ENCODE results near the gene TPM1.

DNA sequence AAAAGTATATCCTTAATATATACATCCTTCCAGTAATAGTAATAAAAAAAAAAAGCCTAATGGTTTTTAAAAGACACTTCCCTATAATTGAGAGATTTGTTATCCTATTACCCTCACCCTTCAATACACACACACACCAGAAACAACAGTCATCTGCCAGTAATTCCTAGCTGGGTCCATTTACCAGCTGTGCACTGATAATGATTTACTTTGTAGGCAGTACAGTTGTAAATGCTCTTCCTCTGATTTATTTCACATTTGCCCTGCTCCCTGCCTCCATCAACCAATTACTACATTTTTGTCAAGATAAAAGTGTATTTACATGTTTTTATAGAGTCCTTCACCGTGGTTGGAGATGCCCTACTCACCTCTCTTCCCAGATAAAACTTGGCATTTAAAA, 12.4 kb downstream of the TPM1 start:
- TF ChIP-seq POLR2A (IDR thresholded peaks at IDR 0.05; ENCODE audit: low read depth, low read length): no peak
- no peak for TF ChIP-seq MXI1 (IDR thresholded peaks at IDR 0.05; ENCODE audit: borderline replicate concordance, low read depth, low read length)
- TF ChIP-seq, protein P1, sequence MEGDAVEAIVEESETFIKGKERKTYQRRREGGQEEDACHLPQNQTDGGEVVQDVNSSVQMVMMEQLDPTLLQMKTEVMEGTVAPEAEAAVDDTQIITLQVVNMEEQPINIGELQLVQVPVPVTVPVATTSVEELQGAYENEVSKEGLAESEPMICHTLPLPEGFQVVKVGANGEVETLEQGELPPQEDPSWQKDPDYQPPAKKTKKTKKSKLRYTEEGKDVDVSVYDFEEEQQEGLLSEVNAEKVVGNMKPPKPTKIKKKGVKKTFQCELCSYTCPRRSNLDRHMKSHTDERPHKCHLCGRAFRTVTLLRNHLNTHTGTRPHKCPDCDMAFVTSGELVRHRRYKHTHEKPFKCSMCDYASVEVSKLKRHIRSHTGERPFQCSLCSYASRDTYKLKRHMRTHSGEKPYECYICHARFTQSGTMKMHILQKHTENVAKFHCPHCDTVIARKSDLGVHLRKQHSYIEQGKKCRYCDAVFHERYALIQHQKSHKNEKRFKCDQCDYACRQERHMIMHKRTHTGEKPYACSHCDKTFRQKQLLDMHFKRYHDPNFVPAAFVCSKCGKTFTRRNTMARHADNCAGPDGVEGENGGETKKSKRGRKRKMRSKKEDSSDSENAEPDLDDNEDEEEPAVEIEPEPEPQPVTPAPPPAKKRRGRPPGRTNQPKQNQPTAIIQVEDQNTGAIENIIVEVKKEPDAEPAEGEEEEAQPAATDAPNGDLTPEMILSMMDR (conservative IDR thresholded peaks at IDR 0.05; ENCODE audit: low read depth, low read length): no peak
- TF ChIP-seq RAD21 (IDR thresholded peaks at IDR 0.05; ENCODE audit: low read length): no peak
- no peak for TF ChIP-seq MAFK (IDR thresholded peaks at IDR 0.05; ENCODE audit: low read depth, low read length)
- TF ChIP-seq, protein P2, sequence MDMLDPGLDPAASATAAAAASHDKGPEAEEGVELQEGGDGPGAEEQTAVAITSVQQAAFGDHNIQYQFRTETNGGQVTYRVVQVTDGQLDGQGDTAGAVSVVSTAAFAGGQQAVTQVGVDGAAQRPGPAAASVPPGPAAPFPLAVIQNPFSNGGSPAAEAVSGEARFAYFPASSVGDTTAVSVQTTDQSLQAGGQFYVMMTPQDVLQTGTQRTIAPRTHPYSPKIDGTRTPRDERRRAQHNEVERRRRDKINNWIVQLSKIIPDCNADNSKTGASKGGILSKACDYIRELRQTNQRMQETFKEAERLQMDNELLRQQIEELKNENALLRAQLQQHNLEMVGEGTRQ (IDR thresholded peaks at IDR 0.05; ENCODE audit: low read depth, low read length): no peak
- TF ChIP-seq RFX5 (IDR thresholded peaks at IDR 0.05; ENCODE audit: low read depth, low read length): no peak
- no peak for TF ChIP-seq MAZ (IDR thresholded peaks at IDR 0.05; ENCODE audit: borderline replicate concordance, low read depth, low read length)
- no peak for TF ChIP-seq CHD1 (IDR thresholded peaks at IDR 0.05; ENCODE audit: low read depth, low read length)
- no peak for TF ChIP-seq CEBPB (IDR thresholded peaks at IDR 0.05; ENCODE audit: low read depth, low read length)
- no peak for TF ChIP-seq BHLHE40 (IDR thresholded peaks at IDR 0.05; ENCODE audit: low read depth, low read length)
- TF ChIP-seq NFE2L2 (IDR thresholded peaks at IDR 0.05; ENCODE audit: low read depth, low read length): no peak
- no peak for TF ChIP-seq SMC3 (IDR thresholded peaks at IDR 0.05; ENCODE audit: low read depth, low read length)
